22Rv1 (cell line): ENCODE measurements around the gene PLCXD3.

Experiments used
- H3K27ac ChIP-seq: fragments of 450-650 bp; 2 replicates; pipeline ENCODE4 v1.5.1; 2017
- CTCF ChIP-seq: fragments of 450-650 bp; IDR thresholded peaks from 2 replicates; pipeline ENCODE4 v1.5.1; 2017; ENCODE audit warnings: mild to moderate bottlenecking
- ZFX ChIP-seq: fragments of 450-650 bp; IDR thresholded peaks from 2 replicates; pipeline ENCODE4 v1.6.1; 2017; ENCODE audit warnings: antibody characterized with exemption, borderline replicate concordance

The PLCXD3 gene

GRCh38 chr5:41403846-41404245 lies 106.6 kb downstream of the PLCXD3 start:
- H3K27ac ChIP-seq = no peak overlapping the region
- TF ChIP-seq ZFX = no peak
- TF ChIP-seq CTCF = no peak

- TF ChIP-seq CTCF (no peak), ZFX (no peak)
- H3K27ac ChIP-seq = no peak overlapping the region
Measured at GRCh38 chr5:41402845-41403244, 107.6 kb downstream of the PLCXD3 start.

GRCh38 chr5:41399839-41400238 lies 110.6 kb downstream of the PLCXD3 start:
- TF ChIP-seq ZFX (no peak), CTCF (no peak)
- no peak overlapping the region for H3K27ac ChIP-seq

DNA sequence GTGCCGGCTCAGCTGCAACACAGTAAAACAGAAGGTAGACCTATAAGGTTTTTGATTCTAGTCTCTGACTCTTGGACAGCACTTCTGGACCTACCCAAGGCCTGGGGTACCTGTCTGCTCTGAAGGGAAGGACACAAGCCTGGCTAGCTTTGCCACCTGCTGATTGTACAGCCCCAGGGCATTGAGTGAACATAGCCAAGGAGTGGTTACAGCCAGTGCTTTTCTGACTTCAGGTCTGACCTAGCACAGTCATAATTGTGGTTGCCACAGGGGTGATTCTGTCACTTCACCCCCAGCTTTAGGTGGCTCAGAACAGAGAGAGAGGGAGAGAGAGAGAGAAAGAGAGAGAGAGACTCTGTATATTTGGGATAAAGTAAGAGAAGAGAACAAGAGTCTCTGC lies 118.4 kb downstream of the PLCXD3 start:
- TF ChIP-seq CTCF (no peak), ZFX (no peak)

GRCh38 chr5:41374631-41375030 lies 135.8 kb downstream of the PLCXD3 start:
- TF ChIP-seq ZFX (no peak), CTCF (no peak)
- H3K27ac ChIP-seq = no peak overlapping the region

More for the DNA sequence above, 118.4 kb downstream of the PLCXD3 start:
- no peak overlapping the region for H3K27ac ChIP-seq

- TF ChIP-seq ZFX = no peak
- TF ChIP-seq CTCF = no peak
- H3K27ac ChIP-seq = no peak overlapping the region
Measured at GRCh38 chr5:41373230-41373629, 137.2 kb downstream of the PLCXD3 start.

DNA sequence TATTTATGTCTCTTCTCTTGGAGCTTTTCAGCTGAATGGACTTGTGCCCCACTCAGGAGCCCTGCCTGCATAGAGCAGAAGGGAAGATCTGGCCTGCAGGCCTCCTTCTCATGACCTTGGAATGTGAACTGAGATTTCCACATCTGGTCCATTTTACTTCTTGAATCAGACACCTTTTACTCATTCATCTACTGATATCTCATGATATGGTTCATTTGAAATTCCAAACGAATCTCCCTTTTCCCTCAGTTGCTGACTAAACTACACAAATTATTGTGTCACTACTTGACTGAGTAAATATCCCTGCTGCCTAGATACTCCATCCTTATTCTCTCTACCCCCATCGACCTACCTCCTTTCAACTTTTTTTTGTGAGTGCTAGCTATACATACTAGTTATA lies 138.7 kb downstream of the PLCXD3 start:
- no peak overlapping the region for H3K27ac ChIP-seq
- TF ChIP-seq CTCF = no peak
- no peak for TF ChIP-seq ZFX
